HUDEP-2 (cell line): ENCODE results near the gene VWA3B.
"Not testable (repeated sequence)": the region's sequence is repeated elsewhere in the genome, so short reads cannot be mapped to it uniquely, and the experiment has no call there.

ENCODE experiments used
- DNase-seq, 76 experiments: peaks; one replicate each; lab custom pipeline; 2025; ENCODE audit not compliant: unreplicated experiment in 76 of 76; lab: John Stamatoyannopoulos, UW

The VWA3B gene

GRCh38 chr2:98294711-98295110, 207.7 kb downstream of the VWA3B start:
- DNase-seq, result no peak

GRCh38 chr2:98295275-98295674, 208.3 kb downstream of the VWA3B start:
- DNase-seq, result no peak

DNA sequence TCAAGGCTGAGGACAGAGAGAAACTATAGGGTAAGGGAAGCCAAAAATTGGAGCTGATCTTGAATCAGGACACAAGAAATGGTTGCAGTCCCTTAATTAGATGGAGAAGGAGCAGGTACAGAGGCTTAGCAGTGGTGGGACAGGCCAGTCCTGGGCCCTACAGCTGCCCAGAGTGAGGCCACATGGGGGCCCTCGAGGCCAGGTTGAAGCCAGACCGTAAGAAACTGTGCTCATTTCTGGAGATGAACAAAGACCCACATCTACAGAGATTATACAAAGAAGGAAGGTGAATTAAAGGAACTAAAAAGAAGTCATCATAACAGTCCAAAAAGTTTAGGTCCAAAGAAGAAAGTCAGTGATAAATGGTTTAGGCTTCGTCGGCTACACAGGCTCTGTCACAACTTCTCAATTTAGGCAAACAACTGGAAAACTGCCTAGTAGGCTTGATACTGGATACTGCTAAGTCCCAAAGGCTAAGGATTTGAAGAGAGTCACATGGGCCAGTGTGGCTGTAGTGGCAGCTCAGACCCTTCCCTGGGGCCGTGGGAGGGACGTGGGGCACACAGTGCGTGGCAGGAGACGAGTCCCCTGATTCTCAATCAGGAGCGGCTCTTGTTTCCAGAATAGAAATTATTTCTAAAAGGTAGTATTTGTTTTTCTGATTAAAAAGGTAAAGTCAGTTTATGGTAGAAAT, 208.9 kb downstream of the VWA3B start:
- DNase-seq, result peak in 1 of 76 experiments; percentile 2

DNA sequence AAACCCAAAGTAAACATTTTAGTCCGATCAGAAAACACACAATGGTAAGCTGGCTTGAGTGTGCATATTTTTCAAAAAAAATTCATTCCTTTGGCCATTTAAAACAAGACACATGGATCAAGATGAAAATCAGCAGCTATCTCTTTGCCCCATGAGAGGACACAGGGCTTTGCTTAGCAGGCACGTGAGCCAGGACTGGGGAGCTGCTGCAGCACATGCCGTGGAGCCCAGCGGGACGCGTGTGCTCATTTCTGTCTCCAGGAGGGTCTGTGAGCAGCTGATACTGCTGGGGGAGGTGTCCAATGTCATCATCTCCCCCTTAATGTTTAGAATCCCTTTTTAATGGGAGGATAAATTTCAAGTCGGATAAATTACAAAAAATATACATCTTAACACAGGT, 209.5 kb downstream of the VWA3B start:
- peak in 2 of 76 experiments; percentile 5 to 12 for DNase-seq

GRCh38 chr2:98297817-98298682, 211.1 kb downstream of the VWA3B start:
- no peak for DNase-seq

- DNase-seq, result no peak
Measured at GRCh38 chr2:98298683-98299164, 211.8 kb downstream of the VWA3B start.

DNA sequence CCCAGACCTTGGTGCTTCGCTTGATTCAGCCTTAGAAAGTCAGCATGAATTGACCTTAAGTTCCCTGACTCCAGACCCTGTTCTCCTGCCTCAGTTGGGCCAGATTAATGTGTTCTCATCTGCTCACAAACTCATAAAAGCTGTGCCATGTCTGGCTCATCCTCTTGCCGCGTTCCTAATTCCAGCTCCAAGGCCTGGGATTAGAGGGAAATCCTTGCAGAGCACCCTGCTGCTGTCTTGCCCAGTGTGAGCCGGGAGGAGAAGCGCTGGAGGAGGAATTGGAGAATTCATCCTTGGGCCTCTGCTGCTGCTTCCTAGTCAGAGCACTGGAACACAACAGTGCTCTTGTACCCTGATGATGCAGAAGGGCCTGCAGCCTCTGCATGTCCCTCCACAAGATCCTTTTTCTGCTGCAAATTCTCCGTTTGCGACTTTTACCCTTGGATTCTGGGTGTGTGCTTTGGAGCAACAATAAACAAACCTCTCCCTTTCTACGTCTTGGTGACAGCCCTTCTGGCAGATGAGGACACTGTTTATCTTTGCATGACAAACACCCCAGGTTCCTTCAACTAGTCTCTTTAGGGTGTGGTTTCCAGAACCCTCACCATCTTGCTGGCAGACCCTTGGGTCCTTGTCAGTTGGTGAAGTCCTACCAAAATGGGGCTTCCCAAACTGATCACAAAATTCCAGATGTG, 212.4 kb downstream of the VWA3B start:
- DNase-seq, result no peak

DNA sequence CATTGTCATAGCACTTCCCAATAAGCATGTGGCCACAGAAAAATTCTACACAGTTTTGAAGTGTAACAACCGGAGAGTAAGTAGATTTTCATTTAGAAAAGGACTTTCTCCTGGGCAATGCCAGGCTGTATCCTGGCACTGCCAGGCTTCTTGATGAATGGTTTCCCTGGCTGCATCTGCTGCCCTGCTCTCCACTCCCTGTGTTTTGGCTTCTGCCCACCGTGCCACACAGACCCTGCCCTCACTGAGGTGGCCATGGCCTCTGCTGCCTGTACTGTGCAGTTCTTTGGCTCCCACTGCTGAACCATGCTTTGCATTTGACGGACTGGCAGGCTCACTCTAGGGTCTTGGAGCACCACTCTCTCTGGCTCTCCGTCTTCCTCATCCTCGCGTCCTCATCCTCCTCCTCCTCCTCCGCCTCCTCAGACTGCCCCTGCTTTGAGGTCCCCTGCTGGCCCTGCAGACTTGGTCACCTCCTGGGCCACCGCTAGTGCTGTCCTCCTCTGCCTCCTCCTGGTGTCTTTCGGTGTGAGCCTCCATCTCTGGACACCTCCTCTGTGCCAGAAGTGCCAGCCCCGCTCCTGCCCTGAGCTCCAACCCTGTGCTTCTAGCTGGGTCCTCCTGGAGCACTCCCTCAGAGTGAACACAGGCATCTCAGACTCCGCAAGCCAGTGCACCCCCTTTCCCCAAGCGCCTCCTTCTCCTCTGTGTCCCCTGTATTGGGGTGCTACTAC, 213.3 kb downstream of the VWA3B start:
- no peak for DNase-seq

DNA sequence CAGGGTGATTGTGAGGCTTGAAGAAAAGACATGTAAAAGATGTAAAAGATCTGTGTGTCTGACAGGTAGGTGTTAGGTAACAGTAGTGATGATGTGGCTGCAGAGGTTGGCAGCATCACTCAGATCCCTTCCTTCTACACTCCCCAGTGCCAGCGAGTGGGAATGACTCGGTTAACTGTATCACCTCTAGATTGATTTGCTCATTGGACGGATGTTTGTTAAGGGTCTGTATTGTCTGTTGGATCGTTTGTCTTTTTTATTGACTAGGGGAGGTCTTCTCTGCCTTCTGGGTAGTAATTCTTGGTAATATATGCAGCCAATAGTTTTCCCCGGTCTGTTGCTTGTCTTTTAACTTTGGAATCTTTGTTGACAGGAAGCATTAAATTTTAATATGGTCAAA, 214.5 kb downstream of the VWA3B start:
- no peak for DNase-seq

GRCh38 chr2:98307131-98307696, 220.2 kb downstream of the VWA3B start:
- not testable (repeated sequence) for DNase-seq

DNA sequence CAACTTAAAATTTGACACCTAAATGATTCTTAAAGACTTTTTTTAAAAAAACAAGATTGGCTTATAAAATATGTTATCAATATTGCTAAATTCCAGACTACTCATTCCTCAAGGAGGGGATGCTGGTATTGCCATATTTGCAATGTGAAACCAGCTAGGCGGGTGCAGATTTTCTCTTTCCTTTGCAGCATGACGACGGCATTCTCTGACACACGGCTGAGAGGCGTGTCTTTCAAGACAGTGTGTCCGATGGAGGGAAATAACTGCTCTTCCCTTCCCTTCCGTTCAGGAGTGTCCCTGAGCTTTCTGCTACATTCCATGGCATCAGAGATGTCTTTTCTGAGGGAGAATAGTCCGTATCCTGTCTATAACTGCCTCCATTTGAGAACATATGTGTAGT, 221.1 kb downstream of the VWA3B start:
- DNase-seq, result no peak

DNA sequence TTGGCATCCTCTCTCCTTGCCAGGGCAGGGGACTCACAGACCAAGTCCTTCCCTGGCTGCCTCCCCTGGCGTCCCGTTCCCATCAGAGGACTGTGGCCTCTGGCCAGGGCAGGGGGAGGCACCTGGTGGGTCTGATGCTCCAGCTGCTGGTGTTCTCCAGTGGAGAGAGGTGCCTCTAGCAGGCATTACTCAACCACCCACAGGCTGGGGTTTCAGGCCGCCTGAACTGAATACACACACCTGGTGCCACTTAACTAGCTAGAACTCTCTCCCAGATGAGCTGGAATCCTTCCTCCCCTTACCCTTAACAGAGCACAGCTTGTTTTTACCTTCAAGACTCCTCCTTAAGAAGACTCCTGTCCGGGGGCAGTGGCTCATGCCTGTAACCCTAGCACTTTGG, 221.6 kb downstream of the VWA3B start:
- no peak for DNase-seq

DNA sequence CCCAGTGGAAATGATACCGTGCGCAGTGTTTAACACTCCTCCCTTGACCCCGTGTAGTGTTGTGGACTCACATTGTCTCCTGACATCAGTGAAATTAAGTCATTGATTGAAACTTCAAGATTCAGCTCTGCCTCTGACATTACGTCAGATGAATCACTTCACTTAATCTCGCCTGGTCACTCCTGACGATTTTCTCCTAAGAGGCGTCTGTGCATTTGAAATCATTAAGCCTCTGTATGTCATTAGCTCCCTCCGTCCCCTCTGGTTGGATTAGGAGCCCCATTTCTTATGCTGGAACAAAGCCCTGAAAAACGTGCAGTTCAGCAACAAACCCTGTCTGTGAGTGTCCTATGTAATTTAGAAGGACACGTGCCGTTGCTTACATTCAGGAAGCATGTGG, 222.6 kb downstream of the VWA3B start:
- DNase-seq, result no peak

GRCh38 chr2:98310010-98310409, 223.0 kb downstream of the VWA3B start:
- no peak for DNase-seq

DNA sequence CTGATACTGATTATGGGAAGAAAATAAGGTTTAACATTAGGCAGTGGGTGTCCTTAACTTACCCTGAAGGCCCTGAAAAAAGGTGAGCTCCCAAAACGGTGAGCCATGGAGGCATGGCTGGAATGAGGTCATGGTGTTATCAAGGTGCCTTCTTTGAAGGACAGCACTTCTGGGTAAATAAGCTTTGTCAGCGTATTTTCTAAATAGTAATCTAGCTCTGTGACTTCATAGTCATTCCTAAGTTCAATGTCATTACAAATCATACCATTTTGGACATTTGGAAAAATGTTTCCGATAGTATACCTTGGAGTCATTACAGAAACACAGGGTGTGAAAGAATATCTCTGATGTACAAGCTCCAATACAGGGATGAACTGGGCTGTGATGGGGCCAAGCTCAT, 224.1 kb downstream of the VWA3B start:
- DNase-seq, result no peak

DNA sequence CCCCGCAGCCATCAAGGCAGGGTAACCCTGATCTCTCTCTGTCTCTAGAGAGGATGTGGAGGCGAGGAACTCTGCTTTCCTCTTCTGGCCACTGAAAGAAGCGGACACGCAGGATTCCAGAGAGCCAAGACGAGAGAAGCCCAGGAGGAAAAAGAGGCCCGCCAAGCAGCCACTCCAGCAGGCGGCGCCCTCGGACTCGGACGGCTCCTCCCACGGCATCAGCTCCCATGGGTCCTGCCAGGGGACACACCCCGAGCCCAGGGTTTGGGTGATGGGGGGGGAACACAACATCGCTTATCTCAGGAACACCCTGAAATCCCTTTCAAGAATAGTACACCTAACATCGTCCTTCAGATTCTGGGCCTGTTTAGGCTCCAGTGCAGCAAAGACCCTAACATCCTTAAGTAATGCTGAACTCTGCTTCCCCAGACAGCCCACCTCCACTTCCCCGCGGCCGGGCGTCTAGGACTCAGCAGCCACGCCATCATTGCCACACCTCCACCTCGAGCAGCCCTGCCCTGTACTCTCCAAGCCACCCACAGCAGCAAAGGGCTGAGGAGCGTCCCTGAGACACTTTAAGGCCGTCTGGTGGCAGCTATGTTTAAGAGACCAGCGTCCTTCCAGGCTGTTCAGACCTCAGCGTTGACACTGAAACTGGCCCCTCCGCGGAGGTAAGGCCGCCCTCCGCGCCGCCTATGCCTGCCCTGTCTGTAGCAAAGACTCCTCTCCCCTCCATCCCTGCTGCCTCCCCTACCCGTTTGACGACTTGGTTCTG, 225.0 kb downstream of the VWA3B start:
- DNase-seq, result peak in 4 of 76 experiments; percentile 5 to 18 (median 9)

GRCh38 chr2:98313492-98314250, 226.7 kb downstream of the VWA3B start:
- DNase-seq, result no peak

GRCh38 chr2:98314251-98314650, 227.3 kb downstream of the VWA3B start:
- DNase-seq, result no peak

- DNase-seq, result no peak
Measured at GRCh38 chr2:98315957-98316356, 229.0 kb downstream of the VWA3B start.
